Keratinocyte (primary cell): ENCODE measurements around the gene AGTRAP.

ENCODE experiments used
- CTCF ChIP-seq, 3 experiments: IDR thresholded peaks in 1 of 3; conservative IDR thresholded peaks in 1 of 3; optimal IDR thresholded peaks in 1 of 3; 2 replicates in 2 of 3; 3 replicates in 1 of 3; pipeline versions ENCODE3 to v1.5.1; 2011; ENCODE audit warnings: low read length in 3 of 3, mild to moderate bottlenecking in 3 of 3, moderate library complexity in 2 of 3, control low read depth in 1 of 3, inconsistent platforms in 1 of 3; ENCODE audit not compliant: insufficient read depth in 2 of 3; ENCODE audit errors: extremely low read depth in 1 of 3
- EZH2 ChIP-seq: IDR thresholded peaks from one replicate; pipeline ENCODE4 v1.6.1; 2012; ENCODE audit warnings: inconsistent platforms, mild to moderate bottlenecking, low read length, moderate library complexity

GRCh38 chr1:11768821-11769220 lies 32.9 kb downstream of the AGTRAP start:
- no peak for TF ChIP-seq CTCF (optimal IDR thresholded peaks at IDR 0.05 in 1 of 3, IDR thresholded peaks at IDR 0.05 in 1 of 3, conservative IDR thresholded peaks at IDR 0.05 in 1 of 3; ENCODE audit: extremely low read depth in 1 of 3, insufficient read depth in 2 of 3, low read length in 3 of 3)
- TF ChIP-seq EZH2: no peak
